Measurements from ENCODE around the gene TSPAN10.

DNA sequence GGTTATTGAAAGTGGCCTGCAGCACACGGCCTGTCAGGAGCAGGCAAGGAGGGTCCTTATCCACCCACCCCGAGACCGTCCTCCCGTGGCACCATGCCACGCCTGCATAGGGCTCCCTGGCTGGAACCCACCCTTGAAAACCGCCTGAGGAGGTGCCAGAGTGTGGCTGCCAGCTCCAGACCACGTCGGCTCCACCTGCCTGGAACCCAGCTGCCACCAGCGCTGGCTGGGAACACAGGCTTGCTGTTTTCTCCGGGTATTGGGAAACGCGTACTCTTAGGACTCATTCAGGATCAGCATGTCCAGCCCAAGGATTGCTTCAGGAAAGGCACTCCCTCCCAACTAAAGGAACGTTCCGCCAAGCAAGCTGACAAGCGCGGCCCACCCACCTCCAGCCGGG, 39.9 kb downstream of the TSPAN10 start:
- TF ChIP-seq, protein P1, sequence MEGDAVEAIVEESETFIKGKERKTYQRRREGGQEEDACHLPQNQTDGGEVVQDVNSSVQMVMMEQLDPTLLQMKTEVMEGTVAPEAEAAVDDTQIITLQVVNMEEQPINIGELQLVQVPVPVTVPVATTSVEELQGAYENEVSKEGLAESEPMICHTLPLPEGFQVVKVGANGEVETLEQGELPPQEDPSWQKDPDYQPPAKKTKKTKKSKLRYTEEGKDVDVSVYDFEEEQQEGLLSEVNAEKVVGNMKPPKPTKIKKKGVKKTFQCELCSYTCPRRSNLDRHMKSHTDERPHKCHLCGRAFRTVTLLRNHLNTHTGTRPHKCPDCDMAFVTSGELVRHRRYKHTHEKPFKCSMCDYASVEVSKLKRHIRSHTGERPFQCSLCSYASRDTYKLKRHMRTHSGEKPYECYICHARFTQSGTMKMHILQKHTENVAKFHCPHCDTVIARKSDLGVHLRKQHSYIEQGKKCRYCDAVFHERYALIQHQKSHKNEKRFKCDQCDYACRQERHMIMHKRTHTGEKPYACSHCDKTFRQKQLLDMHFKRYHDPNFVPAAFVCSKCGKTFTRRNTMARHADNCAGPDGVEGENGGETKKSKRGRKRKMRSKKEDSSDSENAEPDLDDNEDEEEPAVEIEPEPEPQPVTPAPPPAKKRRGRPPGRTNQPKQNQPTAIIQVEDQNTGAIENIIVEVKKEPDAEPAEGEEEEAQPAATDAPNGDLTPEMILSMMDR (IDR thresholded peaks at IDR 0.05; ENCODE audit: poor library complexity, severe bottlenecking), result no peak
- no peak for TF ChIP-seq EZH2 (IDR thresholded peaks at IDR 0.05; ENCODE audit: borderline replicate concordance, insufficient read depth, low read length, poor library complexity, severe bottlenecking)
- no peak for TF ChIP-seq TAF1 (IDR thresholded peaks at IDR 0.05; ENCODE audit: low read depth)
- TF ChIP-seq, protein P2, sequence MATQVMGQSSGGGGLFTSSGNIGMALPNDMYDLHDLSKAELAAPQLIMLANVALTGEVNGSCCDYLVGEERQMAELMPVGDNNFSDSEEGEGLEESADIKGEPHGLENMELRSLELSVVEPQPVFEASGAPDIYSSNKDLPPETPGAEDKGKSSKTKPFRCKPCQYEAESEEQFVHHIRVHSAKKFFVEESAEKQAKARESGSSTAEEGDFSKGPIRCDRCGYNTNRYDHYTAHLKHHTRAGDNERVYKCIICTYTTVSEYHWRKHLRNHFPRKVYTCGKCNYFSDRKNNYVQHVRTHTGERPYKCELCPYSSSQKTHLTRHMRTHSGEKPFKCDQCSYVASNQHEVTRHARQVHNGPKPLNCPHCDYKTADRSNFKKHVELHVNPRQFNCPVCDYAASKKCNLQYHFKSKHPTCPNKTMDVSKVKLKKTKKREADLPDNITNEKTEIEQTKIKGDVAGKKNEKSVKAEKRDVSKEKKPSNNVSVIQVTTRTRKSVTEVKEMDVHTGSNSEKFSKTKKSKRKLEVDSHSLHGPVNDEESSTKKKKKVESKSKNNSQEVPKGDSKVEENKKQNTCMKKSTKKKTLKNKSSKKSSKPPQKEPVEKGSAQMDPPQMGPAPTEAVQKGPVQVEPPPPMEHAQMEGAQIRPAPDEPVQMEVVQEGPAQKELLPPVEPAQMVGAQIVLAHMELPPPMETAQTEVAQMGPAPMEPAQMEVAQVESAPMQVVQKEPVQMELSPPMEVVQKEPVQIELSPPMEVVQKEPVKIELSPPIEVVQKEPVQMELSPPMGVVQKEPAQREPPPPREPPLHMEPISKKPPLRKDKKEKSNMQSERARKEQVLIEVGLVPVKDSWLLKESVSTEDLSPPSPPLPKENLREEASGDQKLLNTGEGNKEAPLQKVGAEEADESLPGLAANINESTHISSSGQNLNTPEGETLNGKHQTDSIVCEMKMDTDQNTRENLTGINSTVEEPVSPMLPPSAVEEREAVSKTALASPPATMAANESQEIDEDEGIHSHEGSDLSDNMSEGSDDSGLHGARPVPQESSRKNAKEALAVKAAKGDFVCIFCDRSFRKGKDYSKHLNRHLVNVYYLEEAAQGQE (IDR thresholded peaks at IDR 0.05; ENCODE audit: borderline replicate concordance), result no peak
- TF ChIP-seq RAD21 (conservative IDR thresholded peaks at IDR 0.05), result no peak

Measured in neural cell (in vitro differentiated cells).